Sigmoid colon (tissue), 7 donors: ENCODE results near the gene FUNDC2. TPM values are rescaled to one million over a fixed set of nuclear protein-coding genes. Genes with fewer than 3 reads are reported as not detected.

ENCODE experiments used
- DNase-seq: peaks from one replicate; pipeline ENCODE4 v3.0.0-alpha.2; 2019
- H3K27ac ChIP-seq, 4 donors: fragments of 200-600 bp; sonication (generic); one replicate each; pipeline ENCODE4 v1.5.1; 2016 to 2019; ENCODE audit warnings: mild to moderate bottlenecking in 1 of 4
- H3K27me3 ChIP-seq, 3 donors: fragments of 200-600 bp; sonication (generic); one replicate each; pipeline ENCODE4 v1.5.1; 2019; ENCODE audit warnings: mild to moderate bottlenecking in 1 of 3
- H3K36me3 ChIP-seq, 4 donors: fragments of 200-600 bp; sonication (generic); one replicate each; pipeline ENCODE4 v1.5.1; 2016 to 2019
- H3K4me1 ChIP-seq, 4 donors: fragments of 200-600 bp; sonication (generic); one replicate each; pipeline ENCODE4 v1.5.1; 2017 to 2019
- H3K4me3 ChIP-seq, 4 donors: fragments of 200-600 bp; sonication (generic); one replicate each; pipeline ENCODE4 v1.5.1; 2017 to 2019; ENCODE audit warnings: mild to moderate bottlenecking in 2 of 4, moderate library complexity in 1 of 4
- H3K9me3 ChIP-seq, 4 donors: fragments of 200-600 bp in 3 of 4; sonication (generic) in 3 of 4; one replicate each; pipeline versions ENCODE4 v1.5.1 to v1.6.1; 2013 to 2019
- CTCF ChIP-seq, 4 experiments: fragments of 450-650 bp in 3 of 4; fragments of 200-600 bp in 1 of 4; IDR thresholded peaks; one replicate each; pipeline ENCODE4 v1.5.1; 2016 to 2019; ENCODE audit warnings: antibody characterized with exemption in 4 of 4, mild to moderate bottlenecking in 3 of 4, moderate library complexity in 2 of 4
- EP300 ChIP-seq, 4 donors: sonication (generic); formaldehyde crosslinking; IDR thresholded peaks; one replicate each; pipeline ENCODE4 v1.6.1; 2017; ENCODE audit warnings: antibody characterized with exemption in 4 of 4
- POLR2A ChIP-seq, 2 donors: fragments of 450-650 bp; IDR thresholded peaks; one replicate each; pipeline ENCODE4 v1.6.1; 2016; ENCODE audit warnings: antibody characterized with exemption in 2 of 2, mild to moderate bottlenecking in 2 of 2, moderate library complexity in 2 of 2
- POLR2AphosphoS5 ChIP-seq, 4 donors: sonication (generic); formaldehyde crosslinking; IDR thresholded peaks; one replicate each; pipeline ENCODE4 v1.6.1; 2017; ENCODE audit warnings: antibody characterized with exemption in 4 of 4
- WGBS, 2 donors: extraction: QIAGEN DNeasy Blood & Tissue Kit; methylation state at CpG; one replicate each; pipeline ENCODE4 v1.1.7; 2013; 5-methylcytosine and 5-hydroxymethylcytosine counted together
- intact Hi-C: fragments of 100-400 bp; cut with DNase I; formaldehyde crosslinking; loops from one replicate; pipeline ENCODE4 v1.15.1; 2023
- polyA plus RNA-seq, 3 donors: library from polyadenylated mRNA; stranded (reverse); fragments of 200-250 nt; gene quantifications; one replicate each; pipeline ENCODE4 v1.2.3, GENCODE V29; 2013
- total RNA-seq, 4 donors: library from RNA; depleted of rRNA; stranded (reverse); fragments of >200 nt; gene quantifications; one replicate each; pipeline ENCODE4 v1.1.0, GENCODE V29; 2016
- donor health status: healthy with polysubstance abuse.
- donor health status: Bipolar disorder and iron deficiency.
- donor health status: healthy.

FUNDC2 gene
- total and polyA plus RNA-seq, 7 donors, result 74.0 to 109 (median 96.4) TPM

GRCh38 chrX:155009994-155010472, 16.6 kb upstream of the FUNDC2 start:
- WGBS, 2 donors, result 79 to 80% methylated on average over 3 of the region's 3 CpGs
- intact Hi-C loops, result no loop called here
- DNase-seq, result no peak
- H3K36me3 ChIP-seq, result no peaks in the 10 kb centered on the region
- no peaks in the 10 kb centered on the region for H3K27me3 ChIP-seq
- no peaks in the 10 kb centered on the region for H3K4me1 ChIP-seq
- no peak overlapping the region for H3K4me3 ChIP-seq
- no peaks in the 10 kb centered on the region for H3K9me3 ChIP-seq
- no peak for TF ChIP-seq POLR2A (IDR thresholded peaks at IDR 0.05)
- no peak for TF ChIP-seq EP300 (IDR thresholded peaks at IDR 0.05)
- no peak for TF ChIP-seq CTCF (IDR thresholded peaks at IDR 0.05)
- TF ChIP-seq POLR2AphosphoS5 (IDR thresholded peaks at IDR 0.05), result peak in 1 of 4 donors; percentile 41
- H3K27ac ChIP-seq, result peak overlapping the region in 2 of 4 donors; percentile 25 to 45

- Histone ChIP-seq H3K27ac (no peak overlapping the region), H3K4me3 (no peak overlapping the region), H3K9me3 (no peaks in the 10 kb centered on the region), H3K27me3 (no peaks in the 10 kb centered on the region), H3K4me1 (no peaks in the 10 kb centered on the region), H3K36me3 (no peaks in the 10 kb centered on the region)
- 94 to 96% methylated on average over 3 of the region's 3 CpGs for WGBS, 2 donors
- no peak for DNase-seq
- intact Hi-C loops, result no loop called here
- TF ChIP-seq POLR2AphosphoS5 (IDR thresholded peaks at IDR 0.05), result no peak
- no peak for TF ChIP-seq EP300 (IDR thresholded peaks at IDR 0.05)
- no peak for TF ChIP-seq POLR2A (IDR thresholded peaks at IDR 0.05)
Observed at GRCh38 chrX:155020591-155020990, 6.1 kb upstream of the FUNDC2 start.

DNA sequence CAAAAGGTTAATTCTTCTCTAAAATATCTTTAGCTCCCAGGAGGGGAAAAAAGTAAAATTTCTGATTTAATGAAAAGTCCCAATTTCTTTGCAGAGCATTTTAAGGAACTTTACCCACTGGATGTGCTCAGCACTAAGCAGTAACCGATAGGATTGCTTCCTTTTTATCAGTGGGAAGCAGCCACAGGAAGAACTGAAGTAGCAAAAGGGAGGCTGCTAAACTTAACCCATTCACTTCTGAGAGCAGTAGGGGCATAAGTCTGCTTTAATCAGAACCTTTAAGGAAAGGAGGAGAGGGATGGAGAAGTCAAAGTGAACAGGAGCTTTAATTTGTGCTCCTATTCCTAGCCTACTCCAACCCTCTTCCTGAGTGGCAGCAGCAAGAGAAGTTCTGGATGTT, 4.1 kb upstream of the FUNDC2 start, which contains the start of gene F8:
Gene F8 (minus strand): TSS at position 139 of the 400 bp plus-strand sequence. CDS start 171 bp downstream, outside the sequence.
- Histone ChIP-seq H3K4me3 (no peak within 1 kb of the TSS), H3K4me1 (no peaks in the 10 kb centered on the region)

DNA sequence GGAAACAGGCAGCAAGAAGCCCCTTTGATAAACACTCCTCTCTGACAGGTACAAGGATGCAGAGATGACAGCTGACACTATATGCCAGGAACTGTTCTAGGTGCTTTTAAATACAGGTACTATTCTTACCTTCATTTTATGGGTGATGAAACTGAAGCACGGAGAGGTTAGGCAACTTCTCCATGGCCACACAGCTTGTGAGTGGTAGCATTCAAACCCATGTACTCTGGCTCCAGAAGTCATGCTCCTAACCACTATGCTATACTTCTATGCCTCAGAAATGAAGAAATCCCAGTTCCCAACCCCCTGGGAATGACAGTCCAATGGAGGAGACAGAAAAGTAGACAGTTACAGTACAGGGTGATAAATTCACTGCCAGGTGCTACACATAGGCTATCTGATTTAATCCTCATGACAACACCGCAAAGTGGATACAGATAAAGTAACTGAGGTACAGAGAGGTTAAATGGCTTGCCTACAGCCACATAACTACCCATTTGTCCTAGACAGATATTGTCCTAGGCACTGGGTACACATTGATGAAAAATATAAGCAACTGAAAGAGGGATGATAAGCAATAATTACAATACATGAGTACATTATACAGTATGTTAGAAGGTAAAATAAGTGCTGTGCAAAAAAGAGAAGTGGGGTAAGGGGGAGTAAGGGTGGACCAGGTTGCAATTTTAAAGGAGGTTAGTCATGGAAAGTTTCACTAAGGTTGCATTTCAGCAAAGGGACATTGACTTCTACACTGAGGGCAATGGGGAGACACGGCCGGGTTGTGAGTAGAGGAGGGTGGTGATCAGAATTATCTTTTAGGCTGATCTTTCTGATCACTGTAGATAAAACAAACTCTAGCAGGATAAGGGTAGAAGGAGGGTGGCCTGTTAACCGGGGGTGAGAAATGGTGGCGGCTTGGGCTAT, 2.5 kb upstream of the FUNDC2 start:
- 85 to 87% methylated on average over 6 of the region's 6 CpGs for WGBS, 2 donors
- no peak overlapping the region for H3K27ac ChIP-seq
- peaks cover 0 to 13% (median 9%) of the 10 kb centered on the region in 4 donors for H3K4me1 ChIP-seq
- H3K36me3 ChIP-seq, result no peaks in the 10 kb centered on the region
- H3K9me3 ChIP-seq, result no peaks in the 10 kb centered on the region
- H3K4me3 ChIP-seq, result no peak overlapping the region
- DNase-seq, result no peak
- no peak for TF ChIP-seq POLR2A (IDR thresholded peaks at IDR 0.05)
- TF ChIP-seq CTCF (IDR thresholded peaks at IDR 0.05), result no peak
- no peak for TF ChIP-seq EP300 (IDR thresholded peaks at IDR 0.05)
- no peak for TF ChIP-seq POLR2AphosphoS5 (IDR thresholded peaks at IDR 0.05)
- intact Hi-C loops, result no loop called here
- no peaks in the 10 kb centered on the region for H3K27me3 ChIP-seq

More for the DNA sequence above, 4.1 kb upstream of the FUNDC2 start, which contains the start of gene F8:
- H3K9me3 ChIP-seq, result no peaks in the 10 kb centered on the region
- DNase-seq, result no peak
- 7 to 8% methylated on average over 1 of the region's 1 CpG for WGBS, 2 donors
- TF ChIP-seq EP300 (IDR thresholded peaks at IDR 0.05) (no peak), POLR2A (IDR thresholded peaks at IDR 0.05) (no peak), POLR2AphosphoS5 (IDR thresholded peaks at IDR 0.05) (no peak), CTCF (IDR thresholded peaks at IDR 0.05) (no peak)
- no peak within 1 kb of the TSS for H3K27ac ChIP-seq
- no peaks in the 10 kb centered on the region for H3K36me3 ChIP-seq
- intact Hi-C loops, result no loop called here
- H3K27me3 ChIP-seq, result no peaks in the 10 kb centered on the region

GRCh38 chrX:155026420-155026726, 271 bp upstream of the FUNDC2 start:
- H3K27ac ChIP-seq, result peak overlapping the region; percentile 90 to 96 (median 94)
- TF ChIP-seq POLR2AphosphoS5 (IDR thresholded peaks at IDR 0.05), result no peak
- TF ChIP-seq EP300 (IDR thresholded peaks at IDR 0.05), result no peak
- no peak for TF ChIP-seq POLR2A (IDR thresholded peaks at IDR 0.05)
- no peak for TF ChIP-seq CTCF (IDR thresholded peaks at IDR 0.05)
- no peak for DNase-seq
- no peaks in the 10 kb centered on the region for H3K36me3 ChIP-seq
- H3K4me3 ChIP-seq, result peak overlapping the region; percentile 46 to 65 (median 62)
- peaks cover 0 to 14% (median 9%) of the 10 kb centered on the region in 4 donors for H3K4me1 ChIP-seq
- intact Hi-C loops, result loop anchor here (2.0 kb wide), 2 partner anchors 30 to 44 kb away; partner anchors contain the start of genes BRCC3, CMC4 and MTCP1
- no peaks in the 10 kb centered on the region for H3K9me3 ChIP-seq
- H3K27me3 ChIP-seq, result no peaks in the 10 kb centered on the region
- 0 to 1% methylated on average over 16 of the region's 16 CpGs for WGBS, 2 donors
